Peyer's patch (tissue), 4 donors: ENCODE measurements around the gene NHSL1.

Experiments used
- POLR2A ChIP-seq, 2 donors: fragments of 450-650 bp; IDR thresholded peaks; one replicate each; pipeline ENCODE4 v1.5.1; 2017; ENCODE audit warnings: antibody characterized with exemption in 2 of 2, mild to moderate bottlenecking in 2 of 2, moderate library complexity in 2 of 2
- TF ChIP-seq, protein P1 (sequence below), 6 experiments: fragments of 450-650 bp in 4 of 6; fragments of 200-600 bp in 2 of 6; sonication (generic) in 1 of 6; IDR thresholded peaks; one replicate each; pipeline ENCODE4 v1.5.1; 2017 to 2019; ENCODE audit warnings: antibody characterized with exemption in 6 of 6, mild to moderate bottlenecking in 3 of 6, moderate library complexity in 1 of 6

DNA sequence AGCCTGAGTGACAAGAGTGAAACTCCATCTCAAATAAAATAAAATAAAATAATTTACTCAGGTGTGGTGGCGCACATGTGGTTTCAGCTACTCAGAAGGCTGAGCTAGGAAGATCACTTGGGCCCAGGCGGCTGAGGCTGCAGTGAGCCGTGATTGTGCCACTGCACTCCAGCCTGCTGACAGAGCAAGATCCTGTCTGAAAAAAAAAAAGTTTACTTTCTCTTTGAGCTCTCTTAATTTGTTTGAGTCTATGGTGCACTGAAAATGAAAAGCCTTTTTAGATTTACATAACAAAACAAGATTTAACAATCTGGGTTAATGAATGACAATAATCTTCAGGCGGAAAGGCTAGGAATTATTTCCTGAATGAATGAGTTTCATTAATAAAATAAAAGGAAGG, 23.3 kb upstream of the NHSL1 start:
- TF ChIP-seq, protein P1, sequence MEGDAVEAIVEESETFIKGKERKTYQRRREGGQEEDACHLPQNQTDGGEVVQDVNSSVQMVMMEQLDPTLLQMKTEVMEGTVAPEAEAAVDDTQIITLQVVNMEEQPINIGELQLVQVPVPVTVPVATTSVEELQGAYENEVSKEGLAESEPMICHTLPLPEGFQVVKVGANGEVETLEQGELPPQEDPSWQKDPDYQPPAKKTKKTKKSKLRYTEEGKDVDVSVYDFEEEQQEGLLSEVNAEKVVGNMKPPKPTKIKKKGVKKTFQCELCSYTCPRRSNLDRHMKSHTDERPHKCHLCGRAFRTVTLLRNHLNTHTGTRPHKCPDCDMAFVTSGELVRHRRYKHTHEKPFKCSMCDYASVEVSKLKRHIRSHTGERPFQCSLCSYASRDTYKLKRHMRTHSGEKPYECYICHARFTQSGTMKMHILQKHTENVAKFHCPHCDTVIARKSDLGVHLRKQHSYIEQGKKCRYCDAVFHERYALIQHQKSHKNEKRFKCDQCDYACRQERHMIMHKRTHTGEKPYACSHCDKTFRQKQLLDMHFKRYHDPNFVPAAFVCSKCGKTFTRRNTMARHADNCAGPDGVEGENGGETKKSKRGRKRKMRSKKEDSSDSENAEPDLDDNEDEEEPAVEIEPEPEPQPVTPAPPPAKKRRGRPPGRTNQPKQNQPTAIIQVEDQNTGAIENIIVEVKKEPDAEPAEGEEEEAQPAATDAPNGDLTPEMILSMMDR (IDR thresholded peaks at IDR 0.05) = no peak
- TF ChIP-seq POLR2A (IDR thresholded peaks at IDR 0.05) = no peak
